IPS-NIHi7 (cell line): ENCODE results near the gene MYBPHL.
"Not testable (repeated sequence)": the region's sequence is repeated elsewhere in the genome, so short reads cannot be mapped to it uniquely, and the experiment has no call there.

Experiments used
- DNase-seq: peaks from one replicate; pipeline ENCODE4 v3.0.0; 2012; ENCODE audit warnings: mixed read lengths; ENCODE audit errors: extremely low spot score

MYBPHL gene

DNA sequence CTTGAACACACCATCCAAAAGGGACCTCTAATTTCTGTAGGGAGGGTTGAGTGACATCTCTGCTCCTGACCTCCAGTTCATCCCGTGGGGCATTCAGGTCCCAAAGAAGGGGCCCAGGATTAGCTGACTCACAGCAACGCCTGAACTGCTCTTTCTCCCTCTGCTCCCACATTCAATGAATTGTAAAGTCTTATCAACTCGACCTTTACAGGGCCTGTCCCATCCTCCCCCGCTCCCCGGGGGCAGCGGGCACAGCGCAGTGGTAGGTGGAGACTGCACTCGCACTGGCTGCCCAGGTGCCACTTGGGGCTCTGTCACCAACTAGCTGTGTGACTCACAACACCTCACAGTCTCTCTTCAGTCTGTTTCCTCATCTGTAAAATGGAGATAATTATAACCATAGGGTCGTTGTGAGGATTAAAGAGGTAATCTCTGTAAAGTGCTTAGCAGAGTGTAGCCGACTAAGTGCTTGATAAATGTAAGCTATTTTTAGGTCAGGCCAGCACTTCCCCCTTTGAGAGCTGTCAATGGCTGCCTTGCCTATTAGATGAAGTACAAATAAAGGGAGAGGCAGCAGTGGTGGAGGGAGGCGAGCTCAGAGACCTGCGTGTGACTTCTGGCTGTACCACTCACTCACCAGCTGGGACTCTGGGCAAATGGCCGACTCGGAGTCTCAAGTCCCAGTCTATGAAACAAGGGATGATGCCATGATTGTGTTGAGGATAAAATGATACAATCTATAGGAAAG, 637 bp upstream of the MYBPHL start:
- DNase-seq, result no peak

DNA sequence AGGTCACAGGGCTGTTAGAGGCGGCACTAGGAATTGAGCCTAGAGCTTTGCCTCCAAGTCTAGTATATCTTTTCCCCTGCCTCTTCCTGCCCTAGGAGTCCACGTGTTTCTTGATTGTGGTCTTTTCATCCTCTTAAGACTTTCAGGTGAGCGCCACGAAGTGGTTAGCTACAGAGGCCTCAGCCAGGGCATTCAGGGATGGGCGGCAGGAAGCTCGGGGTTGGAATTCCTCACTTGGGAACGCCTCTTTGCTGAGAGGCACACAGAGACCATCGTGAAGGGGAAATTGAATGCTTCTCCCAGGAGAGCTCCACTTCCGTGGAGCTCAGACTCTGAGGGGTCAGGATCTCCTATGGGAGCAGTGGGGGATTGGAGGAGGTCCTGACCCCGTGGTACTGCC, 820 bp downstream of the MYBPHL start:
- peak; percentile 50 for DNase-seq

DNA sequence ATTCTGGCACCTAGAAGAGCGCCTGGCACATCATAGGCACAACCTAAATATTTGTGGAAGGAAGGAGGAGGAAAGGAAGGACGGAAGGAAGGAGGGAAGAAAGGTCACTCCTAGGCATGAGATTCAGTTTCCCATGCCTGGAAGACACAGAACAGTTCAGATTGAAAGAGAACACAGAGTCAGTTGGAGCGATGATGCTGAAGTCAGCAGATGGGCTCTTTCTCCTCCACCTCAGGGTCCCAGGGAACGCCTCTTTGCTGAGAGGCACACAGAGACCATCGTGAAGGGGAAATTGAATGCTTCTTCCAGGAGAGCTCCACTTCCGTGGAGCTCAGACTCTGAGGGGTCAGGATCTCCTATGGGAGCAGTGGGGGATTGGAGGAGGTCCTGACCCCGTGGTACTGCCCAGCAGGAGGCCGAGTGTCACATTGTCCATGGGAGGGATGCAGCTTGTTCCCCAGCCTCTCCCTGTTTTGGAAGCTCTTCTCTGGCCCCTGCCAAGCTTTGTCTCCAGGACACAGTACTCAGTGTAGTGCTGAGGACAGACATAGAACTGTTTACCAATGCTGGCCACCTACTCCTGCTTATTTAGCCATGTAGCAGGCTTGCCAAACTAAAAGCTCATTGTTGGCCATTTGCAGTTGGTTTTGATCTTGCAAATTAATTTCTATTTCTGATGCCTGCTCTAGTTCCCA, 2.4 kb downstream of the MYBPHL start:
- no peak for DNase-seq

DNA sequence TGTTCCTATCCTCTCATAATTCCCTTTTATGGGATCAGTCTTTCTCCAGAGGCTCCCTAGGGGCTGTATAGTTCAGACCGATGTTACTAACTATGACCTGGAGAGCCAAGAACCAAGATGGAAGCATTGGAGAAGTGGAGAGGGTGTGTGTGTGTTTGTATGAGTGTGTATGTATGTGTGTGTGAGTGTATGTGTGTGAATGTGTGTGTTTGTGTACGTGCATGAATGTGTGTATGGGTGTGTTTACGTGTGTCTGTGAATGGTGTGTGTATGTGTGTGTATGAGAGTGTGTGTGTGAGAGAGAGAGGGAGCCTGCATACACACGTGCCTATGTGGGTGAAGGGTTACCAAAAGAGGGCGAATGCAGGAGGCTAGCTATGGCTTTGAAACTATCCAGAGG, 4.9 kb downstream of the MYBPHL start:
- no peak for DNase-seq

DNA sequence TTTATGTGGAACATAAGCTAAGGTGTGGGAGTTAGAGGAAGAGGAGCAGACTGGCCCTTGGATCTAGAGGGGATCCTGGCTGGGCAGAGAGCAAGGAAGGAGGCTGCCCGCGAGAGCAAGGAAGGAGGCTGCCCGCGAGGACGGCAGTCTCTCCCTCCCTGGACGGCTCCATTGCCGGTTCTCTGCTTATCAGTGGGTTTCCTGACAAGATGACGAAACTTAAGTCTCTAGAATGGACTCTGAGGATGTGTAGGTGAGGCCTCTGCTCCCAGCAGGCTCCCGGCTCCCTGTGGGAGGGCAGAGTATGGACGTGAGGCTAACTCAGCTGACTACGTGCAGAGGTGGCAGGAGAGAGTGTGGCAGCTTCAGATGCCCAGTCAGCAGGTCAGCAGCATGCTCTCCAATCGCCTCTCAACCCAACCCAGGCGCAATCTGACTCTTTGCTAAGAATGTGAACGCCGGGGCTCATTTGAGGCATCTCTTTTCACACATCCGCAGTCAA, 6.1 kb downstream of the MYBPHL start:
- DNase-seq, result no peak

DNA sequence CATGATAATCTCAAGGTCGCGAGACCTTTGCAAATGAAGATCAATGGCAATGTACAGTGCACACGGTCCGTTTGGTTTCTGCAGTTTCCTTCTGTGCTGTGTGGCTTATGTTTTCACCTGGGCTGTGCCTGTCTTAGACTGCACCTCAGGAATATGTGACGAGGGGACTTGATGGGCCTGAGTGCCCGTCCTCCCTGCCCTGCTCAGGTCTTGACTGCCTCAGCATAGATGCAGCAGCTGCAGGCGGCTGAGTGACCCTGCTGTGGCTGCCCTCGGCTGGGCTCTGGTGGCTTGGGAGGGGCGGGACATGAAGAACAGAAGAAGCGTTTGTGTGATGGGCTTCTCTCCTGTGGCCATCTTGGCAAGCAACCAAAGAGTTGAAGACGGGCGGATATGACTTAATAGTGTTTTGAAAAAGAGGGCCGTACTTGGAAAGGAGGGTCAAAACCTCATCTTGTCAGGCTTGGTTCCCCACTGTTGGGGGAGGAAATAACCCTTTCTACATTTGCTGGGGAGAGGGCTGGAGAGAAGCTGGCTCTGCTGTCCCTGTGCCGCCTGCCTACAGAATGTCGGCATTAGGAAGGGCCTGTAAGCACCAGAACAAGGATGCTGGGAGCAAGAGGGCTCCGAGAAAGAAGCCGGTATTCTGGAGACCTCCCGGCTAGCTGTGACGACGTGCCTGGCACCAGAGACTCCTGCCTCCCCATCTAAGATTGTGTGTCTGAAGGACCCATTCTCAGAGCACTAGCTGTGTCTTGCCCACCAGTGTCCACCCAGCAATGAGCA, 7.1 kb downstream of the MYBPHL start:
- DNase-seq, result no peak

DNA sequence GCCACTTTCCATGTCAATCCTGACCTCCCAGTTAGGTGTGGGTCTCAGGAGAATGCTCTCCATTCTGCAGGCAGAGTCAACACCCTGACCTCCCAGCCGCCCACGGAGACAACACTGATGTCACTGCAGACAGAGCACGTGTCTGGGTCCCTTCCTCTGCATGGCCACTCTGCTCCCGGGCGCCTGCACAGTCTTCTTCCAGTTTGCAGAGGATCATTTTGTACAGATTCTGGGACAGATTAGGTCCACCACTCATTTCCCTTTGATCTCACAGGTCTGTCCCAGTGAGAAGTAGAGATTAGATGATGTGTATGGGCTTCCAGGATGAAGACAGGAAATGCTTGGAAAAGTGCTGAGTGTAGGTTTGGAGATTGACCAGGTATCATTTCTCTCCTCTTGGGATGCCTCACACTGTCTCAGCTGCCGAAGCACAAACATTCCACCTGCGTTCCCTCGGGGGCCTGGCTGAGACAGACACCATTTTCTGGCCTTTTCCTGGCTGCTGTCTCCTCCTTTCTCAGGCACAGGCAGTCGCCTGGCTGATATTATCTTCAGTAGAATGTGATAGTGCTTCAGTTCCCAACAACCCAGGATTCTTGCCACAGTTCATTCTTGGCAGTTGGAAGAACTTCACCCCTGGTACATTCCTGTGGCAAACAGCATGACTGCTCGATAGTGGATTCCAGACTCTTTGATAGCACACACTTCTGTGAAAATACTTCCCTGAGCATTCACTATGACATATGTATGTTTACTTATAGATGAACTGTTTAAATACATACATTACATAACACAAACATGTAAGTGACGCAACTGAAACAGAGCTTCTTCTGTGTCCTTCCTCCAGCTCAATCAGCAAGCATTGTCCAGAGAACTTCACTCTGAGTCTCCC, 7.9 kb downstream of the MYBPHL start:
- no peak for DNase-seq

DNA sequence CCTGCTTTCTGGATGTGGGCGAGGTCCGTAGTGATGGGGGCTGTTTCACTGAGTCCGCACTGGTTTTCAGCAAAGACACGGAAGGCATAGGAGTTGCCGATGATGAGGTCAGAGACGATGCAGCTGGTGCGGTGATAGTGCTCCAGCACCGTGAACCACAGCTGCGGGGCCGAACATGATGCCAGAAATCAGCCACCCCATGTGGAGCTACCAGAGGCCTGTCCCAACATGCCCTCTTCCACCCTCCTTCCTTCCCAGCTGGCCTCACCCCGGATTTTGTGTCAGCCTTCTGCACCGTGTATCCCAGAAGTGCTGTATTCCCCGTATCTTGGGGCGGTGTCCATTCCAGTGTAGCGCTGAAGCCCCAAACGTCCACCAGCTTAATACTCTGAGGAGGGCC, 10.0 kb downstream of the MYBPHL start:
- no peak for DNase-seq

DNA sequence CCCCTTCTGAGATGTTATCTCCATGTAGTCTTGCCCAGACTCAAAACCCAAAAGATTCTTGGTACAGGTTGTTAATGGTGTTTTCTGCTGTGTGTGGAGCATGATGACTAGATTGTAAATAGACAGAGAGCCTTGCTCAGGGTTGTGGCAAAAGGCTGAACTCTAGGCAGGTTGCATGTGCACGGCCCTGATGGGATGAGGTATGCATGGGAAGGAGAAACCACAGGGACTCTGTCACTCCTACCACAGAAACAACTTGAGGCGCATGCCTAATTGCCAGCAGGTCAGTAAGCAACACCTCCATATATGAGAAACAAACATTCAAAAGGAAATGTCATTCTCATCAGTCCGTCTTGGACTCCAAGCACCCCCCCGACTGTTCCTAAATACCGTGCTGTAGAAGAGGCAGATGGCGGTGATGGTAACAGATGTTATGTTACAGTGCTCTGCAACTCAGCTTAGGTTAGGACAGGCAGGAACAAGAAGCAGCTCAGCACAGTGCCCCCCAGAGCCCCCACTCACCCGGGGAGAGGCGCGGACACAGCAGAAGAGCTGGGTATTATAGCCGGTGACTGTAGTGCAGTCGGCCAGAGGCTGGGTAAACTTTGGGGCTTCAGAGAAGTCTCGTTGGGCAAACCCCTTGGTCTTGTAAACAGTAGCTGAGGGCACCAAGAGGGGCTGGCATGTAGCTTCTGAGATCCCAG, 10.9 kb downstream of the MYBPHL start:
- no peak for DNase-seq

DNA sequence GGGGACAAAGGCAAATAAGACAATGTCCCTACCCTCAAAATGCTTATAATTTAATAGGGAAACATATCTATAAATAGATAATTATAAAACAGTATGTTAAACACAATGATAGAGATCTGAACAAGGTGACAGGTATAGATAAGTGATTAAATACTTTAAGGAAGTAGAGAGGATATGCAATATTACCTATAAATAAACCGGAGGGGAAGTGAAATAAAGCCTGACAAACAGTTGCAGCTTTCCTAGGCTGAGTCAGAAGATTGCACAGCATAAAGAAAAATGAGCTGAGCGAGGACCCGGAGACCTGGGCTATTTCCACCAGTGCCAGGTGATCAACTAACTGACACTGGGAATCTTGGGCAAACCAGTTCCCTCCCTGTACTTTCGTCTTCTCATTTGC, 12.3 kb downstream of the MYBPHL start:
- no peak for DNase-seq

DNA sequence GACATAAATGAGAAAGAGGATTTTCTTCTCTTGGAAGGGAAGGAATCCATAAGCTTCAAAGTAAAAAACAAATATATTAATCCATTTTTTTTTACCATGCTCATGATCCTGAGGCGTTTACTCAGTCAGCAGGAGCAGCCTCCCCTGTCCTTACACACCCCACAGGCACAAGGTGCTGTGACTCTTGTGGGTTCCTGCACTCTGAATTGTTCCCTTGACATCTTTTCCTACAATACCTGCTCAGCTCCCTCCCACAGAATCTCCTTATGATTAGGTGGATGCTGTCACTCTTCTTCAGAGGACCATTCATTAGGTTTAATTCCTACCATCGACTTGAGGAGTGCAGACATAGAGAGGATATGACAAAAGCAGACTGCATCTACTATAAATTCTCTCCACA, 13.8 kb downstream of the MYBPHL start:
- DNase-seq, result no peak

DNA sequence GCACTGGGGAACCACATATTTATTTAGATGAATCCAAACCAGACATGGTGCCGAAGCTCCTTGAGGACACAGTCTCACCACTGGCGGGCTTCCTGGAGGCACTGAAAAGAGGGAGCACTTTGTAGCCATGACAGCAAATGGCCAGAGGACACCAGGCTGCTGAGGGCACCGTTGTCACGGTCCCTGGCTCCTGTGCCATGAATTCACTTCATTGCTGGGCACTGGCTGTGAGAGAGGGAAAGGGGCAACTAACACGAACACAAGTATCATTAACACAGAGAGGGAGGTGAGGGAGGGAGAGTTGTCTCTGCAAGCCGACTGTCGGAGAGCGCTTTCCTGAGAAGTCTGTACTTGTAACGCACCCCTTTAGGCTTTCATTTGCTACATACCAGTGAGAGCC, 14.4 kb downstream of the MYBPHL start:
- DNase-seq, result no peak

DNA sequence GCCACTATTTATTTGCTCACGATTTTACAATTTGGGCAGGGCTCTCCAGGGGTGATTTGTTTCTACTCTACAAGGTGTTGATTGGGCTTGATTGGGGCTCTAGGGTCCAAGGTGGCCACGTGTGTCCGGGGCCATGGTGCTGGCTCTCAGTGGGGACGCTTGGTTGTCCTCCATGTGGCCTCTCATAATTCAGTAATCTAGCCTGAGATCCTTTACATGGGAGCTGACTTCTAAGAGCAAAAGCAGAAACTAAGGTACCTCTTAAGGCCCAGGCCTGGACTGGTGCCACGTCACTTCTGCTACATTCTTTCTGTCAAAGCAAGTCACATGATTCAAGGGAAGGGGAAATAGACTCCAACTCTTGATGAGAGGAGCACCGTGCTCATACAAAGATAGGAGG, 15.8 kb downstream of the MYBPHL start:
- DNase-seq, result no peak

DNA sequence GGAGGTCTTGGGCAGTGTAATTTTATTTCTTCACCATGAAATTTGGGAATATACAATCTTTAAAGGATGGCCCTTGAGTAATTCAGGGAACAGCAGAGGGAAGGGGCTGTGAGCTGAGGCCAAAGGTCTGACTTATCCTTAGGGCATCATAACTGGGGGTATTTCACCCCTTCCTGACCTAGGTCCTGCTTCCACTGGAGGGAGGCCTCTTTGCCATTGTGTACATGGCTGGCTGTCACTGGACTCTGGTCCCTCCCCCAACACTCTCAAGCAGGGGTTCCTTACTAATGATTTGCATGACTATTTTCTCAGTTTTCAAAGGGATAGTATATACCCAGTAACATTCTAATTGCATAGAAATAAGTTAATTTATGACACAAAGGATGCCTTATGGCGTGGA, 16.7 kb downstream of the MYBPHL start:
- no peak for DNase-seq

DNA sequence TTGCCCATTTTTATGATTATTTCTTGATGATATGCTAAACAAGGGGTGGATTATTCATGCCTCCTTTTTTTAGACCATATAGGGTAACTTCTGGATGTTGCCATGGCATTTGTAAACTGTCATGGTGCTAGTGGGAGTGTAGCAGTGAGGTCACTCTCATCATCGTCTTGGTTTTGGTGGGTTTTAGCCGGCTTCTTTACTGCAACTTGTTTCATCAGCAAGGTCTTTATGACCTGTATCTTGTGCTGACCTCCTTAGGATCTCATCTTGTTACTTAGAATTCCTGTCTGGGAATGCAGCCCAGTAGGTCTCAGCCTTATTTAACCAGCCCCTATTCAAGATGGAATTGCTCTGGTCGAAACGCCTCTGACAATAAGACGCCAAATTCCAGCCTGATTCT, 20.0 kb downstream of the MYBPHL start:
- not testable (repeated sequence) for DNase-seq

DNA sequence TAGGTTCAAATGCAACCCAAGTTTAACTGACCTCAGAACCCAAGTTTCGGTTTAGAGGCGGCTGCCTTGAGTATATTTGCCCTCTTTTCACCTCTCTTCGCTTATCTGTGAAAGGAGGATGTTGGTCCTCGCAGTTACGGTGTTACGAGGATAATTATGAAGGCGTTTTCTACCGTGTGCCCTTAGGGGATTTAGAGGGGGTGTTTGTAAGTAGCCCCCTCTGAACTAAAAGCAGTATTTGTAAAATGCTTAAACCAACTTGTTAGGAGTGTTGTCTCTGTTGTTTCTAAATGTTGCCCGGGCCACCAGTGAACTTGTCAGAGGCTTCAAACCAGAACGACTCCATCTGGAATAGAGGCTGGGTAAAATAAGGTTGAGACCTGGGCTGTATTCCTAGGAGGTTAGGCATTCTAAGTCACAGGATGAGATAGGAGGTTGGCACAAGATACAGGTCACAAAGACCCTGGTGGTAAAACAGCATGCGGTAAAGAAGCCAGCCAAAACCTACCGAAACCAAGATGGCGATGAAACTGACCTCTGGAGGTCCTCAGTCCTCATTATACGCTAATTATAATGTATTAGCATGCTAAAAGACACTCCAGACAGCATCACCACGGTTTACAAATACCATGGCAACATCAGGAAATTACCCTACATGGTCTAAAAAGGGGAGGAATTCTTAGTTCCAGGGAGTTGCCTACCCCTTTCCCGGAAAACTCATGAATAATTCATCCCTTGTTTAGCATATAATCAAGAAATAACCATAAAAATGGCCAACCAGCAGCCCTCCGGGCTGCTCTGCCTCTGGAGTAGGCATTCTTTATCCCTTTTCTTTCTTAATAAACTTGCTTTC, 22.8 kb downstream of the MYBPHL start:
- no peak for DNase-seq

DNA sequence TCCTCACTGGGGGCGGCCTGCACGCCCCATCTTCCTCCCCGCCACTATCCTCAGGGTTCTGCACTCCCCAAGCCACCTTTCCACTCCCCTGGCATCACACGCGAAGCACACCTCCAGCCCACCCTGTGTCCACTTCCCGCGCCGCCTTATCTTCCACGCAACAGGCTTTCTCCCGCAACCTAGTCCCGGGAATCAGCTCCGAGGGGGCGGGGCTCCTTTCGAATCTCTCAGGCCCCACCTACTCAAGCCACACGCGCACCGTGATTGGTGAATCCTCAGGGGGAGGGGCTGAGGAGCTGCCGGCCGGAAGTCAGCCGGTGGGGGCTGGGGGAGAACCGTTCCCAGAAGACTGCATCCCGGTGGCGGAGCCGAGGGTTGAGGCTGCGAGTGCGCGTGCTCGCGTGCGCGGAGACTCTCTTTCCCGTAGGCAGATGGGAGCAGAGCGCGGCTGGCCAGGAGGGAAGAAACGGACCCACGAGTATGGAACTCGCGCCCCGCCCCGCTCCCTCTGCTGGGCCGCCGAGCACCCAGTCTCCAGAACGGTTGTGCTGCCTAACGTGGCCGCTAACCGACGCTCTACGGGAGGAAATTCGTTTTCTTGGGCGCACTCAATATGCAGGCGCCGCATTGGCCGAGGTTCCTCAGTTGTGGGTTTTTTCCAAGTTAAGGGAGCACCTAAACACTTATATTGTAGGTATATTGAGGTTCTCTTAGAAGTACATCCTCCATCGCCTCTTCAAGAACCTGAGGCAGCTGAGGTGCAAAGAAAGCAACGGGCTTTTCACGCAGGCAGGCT, 23.7 kb downstream of the MYBPHL start, which contains the start of gene PSRC1:
TSS of gene PSRC1 (minus strand) at position 194 of the 796 bp plus-strand sequence.
- DNase-seq, result peak; percentile 99

DNA sequence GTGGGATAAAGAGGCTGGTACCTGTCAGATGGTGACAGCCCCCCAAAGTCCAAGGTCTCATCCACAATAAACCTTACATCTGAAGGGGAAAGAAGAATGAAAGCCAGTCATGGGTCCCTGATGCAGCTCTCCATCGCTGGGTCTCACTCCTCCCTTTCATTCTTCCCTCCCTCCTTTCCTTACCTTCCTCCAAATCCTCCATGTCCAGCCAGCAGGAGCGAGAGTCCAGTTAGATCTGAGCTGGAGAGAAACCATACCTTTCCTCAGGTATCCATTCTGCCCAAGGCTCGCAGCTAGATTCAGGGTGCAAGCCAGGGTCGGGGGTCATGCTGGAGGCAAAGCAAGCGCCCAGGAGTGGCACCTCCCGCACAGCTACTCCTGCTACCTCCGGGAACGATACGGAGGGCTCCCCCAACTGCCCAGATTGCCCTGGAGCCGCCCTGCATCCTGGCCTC, 24.3 kb downstream of the MYBPHL start:
- peak; percentile 65 for DNase-seq
